ENCODE measurements around the gene WDR5B.
A peak's percentile ranks its signal among the peaks of the same experiment; 100 is the strongest.

The WDR5B gene

DNA sequence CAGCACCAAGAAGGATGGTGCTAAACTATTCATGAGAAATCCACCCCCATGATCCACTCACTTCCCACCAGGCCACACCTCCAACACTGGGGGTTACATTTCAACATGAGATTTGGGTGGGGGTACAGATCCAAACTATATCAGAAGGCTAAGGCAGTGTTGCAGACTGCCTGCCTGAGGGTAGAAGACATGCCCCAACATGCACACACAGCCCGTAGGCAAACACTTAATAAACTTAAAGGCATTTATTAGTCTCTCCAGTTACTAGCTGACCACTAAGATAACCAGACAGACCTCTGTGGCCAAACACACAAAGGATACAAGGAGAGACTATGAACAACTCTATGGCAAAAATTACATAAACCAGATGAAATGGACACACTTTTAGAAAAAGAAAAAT lies 21.7 kb downstream of the WDR5B start:
- H3K27ac ChIP-seq: no peak overlapping the region
- no peak for TF ChIP-seq ZFX (IDR thresholded peaks at IDR 0.05; ENCODE audit: borderline replicate concordance)
- TF ChIP-seq, protein P1, sequence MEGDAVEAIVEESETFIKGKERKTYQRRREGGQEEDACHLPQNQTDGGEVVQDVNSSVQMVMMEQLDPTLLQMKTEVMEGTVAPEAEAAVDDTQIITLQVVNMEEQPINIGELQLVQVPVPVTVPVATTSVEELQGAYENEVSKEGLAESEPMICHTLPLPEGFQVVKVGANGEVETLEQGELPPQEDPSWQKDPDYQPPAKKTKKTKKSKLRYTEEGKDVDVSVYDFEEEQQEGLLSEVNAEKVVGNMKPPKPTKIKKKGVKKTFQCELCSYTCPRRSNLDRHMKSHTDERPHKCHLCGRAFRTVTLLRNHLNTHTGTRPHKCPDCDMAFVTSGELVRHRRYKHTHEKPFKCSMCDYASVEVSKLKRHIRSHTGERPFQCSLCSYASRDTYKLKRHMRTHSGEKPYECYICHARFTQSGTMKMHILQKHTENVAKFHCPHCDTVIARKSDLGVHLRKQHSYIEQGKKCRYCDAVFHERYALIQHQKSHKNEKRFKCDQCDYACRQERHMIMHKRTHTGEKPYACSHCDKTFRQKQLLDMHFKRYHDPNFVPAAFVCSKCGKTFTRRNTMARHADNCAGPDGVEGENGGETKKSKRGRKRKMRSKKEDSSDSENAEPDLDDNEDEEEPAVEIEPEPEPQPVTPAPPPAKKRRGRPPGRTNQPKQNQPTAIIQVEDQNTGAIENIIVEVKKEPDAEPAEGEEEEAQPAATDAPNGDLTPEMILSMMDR (IDR thresholded peaks at IDR 0.05): no peak

DNA sequence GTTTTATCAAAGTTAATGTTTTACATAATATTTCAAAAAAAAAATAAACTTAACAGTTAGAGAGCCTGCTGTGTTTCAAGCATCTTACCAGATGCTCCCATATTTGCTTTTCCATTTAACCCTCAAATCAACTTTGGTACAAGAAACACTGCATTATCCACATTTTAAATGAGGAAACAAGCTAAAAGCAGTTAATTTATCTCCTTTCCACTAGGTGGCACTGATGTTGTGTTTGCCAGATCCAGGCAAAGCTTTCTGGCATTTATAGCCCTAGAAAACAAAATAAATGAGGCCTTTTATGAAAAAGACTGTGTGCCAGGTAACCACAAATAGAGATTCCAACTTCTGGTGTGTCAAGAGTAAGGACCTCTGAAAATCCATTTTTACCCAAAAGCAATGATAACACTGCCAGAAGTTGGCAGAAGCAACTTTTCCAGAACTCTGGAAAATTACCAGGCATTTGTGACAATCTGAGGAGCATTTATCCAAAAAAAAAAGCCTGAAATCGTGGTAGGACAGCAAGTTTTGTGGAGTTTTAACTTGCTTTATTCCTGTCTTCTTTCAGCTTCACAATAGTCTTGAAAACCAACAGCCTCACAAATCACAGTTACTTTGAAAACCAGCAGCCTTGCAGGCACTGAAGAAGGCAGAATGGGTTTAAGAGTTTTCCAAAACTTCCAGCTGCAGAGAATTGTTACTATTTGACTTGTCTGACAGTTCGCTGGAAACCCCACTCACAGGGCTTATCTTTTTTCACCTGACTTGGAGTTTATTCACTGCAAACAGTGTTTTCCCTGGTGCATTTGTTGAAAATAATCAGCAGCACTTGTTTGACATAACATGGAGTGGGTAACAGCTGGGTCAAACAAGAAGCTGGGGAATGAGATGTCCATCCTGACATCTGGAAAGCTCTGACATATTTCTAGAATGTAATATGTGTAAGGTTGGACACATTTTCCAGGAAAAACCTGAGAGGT lies 22.7 kb downstream of the WDR5B start:
- TF ChIP-seq, protein P1 (IDR thresholded peaks at IDR 0.05): peak; percentile 86
- TF ChIP-seq ZFX (IDR thresholded peaks at IDR 0.05; ENCODE audit: borderline replicate concordance): no peak
- no peak overlapping the region for H3K27ac ChIP-seq

DNA sequence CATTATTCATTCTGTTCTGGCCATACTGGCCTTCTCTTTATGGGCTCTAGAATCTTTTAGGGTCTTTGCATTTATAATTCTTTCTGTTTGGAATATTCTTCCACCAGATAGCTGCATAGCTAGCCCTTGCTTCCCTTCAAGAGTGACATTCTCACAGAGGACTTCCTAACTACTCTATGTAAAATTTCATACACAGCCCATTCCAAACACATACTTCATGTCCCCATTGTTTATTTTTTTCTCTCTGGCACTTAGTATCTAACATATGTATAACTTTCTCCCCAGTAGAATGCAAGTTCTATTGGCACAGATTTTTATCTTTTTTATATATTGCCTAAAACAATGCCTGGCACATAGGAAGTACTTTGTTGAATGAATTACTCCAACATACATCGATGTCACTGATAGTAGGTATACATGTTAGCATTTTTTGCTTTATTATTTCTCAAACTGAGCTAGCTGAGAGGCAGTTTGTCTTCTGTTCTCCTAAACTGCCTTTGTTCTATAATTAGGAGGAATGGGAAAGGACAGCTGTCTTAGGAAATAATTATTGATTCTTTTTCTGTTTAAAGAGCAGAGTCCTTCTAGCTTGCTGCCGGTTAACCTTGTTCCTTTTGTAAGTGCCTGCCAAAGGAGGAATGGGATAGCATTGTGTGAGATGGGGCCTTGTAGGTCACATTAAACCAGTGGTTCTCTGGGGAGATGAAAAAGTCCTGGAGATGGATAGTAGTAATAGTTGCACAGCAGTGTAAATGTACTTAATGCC lies 24.0 kb downstream of the WDR5B start:
- H3K27ac ChIP-seq: no peak overlapping the region
- TF ChIP-seq ZFX (IDR thresholded peaks at IDR 0.05; ENCODE audit: borderline replicate concordance): no peak
- TF ChIP-seq, protein P1 (IDR thresholded peaks at IDR 0.05): no peak

DNA sequence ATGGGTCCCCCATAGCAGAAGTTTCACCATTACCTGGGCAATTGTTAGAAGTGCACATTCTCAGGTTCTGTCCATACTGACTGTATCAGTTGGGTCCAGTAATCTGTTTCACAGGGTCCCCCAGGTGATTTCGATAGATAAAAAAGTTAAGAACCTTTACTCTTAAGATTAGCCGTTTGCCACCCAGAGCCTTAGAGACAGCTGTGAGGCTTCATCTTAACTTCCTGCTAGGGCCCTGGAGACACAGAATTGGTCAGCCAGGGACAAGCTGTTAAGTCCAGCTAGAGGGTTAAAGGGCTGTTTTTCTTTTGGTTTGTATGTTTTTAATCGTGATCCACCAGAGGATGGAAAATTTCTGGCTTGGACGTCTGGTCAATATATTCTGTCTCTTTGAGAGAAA lies 25.2 kb downstream of the WDR5B start:
- no peak for TF ChIP-seq ZFX (IDR thresholded peaks at IDR 0.05; ENCODE audit: borderline replicate concordance)
- TF ChIP-seq, protein P1 (IDR thresholded peaks at IDR 0.05): no peak

DNA sequence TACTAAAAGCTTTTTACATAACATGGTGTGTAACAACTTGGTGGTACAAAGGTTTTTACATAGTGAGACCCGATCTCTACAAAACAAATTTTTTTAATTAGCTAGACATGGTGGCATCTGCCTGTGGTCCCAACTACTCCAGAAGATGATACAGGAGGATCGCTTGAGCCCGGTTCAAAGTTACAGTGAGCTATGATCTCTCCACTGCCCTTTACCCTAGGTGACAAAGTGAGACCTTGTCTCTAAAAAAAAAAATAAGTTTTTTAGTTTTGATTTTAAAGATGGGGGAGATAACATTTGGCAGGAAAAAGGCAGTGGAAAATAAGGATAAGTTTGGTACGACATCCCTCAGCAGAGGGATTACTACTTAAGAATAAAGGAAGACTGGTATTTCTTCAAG lies 26.0 kb downstream of the WDR5B start:
- H3K27ac ChIP-seq: no peak overlapping the region
- no peak for TF ChIP-seq ZFX (IDR thresholded peaks at IDR 0.05; ENCODE audit: borderline replicate concordance)
- TF ChIP-seq, protein P1 (IDR thresholded peaks at IDR 0.05): no peak

More for the DNA sequence above, 25.2 kb downstream of the WDR5B start:
- H3K27ac ChIP-seq: no peak overlapping the region

DNA sequence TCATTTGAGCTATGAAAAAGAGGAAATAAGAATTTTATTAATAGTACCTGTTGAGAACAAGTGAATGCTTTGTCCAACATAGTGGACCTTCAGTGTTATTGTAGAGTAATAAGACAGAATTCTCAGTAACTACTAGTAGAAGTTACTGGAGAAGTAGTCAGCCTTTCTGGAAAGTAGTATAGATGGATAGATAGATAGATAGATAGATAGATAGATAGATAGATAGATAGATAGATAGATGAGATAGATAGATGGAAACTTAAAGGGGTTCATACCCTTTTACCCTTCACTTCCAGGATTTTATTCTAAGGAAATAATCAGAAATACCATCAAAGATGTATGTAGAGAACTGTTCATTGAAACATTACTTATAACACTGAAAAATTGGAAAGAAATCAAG lies 26.7 kb downstream of the WDR5B start:
- TF ChIP-seq, protein P1 (IDR thresholded peaks at IDR 0.05): no peak
- no peak for TF ChIP-seq ZFX (IDR thresholded peaks at IDR 0.05; ENCODE audit: borderline replicate concordance)
- no peak overlapping the region for H3K27ac ChIP-seq
